ENCODE measurements around the gene LRRC49.

Gene LRRC49

GRCh38 chr15:71066983-71067382 lies 174.4 kb downstream of the LRRC49 start:
- Histone ChIP-seq H3K36me3 (ENCODE audit: insufficient read depth, low read length) (no peaks in the 10 kb centered on the region), H3K4me2 (ENCODE audit: insufficient read depth, low read length) (no peak overlapping the region), H4K20me1 (ENCODE audit: insufficient read depth, low read length) (no peaks in the 10 kb centered on the region), H3K79me2 (ENCODE audit: insufficient read depth, low read length) (no peaks in the 10 kb centered on the region), H3K4me1 (ENCODE audit: insufficient read depth, low read length) (no peaks in the 10 kb centered on the region), H3K27me3 (ENCODE audit: insufficient read depth, low read length, poor library complexity) (no peaks in the 10 kb centered on the region), H3K9me3 (ENCODE audit: insufficient read depth, low read length, severe bottlenecking) (no peaks in the 10 kb centered on the region), H3K4me3 (ENCODE audit: low read depth in 1 of 2, low read length in 2 of 2) (no peak overlapping the region), H3K9ac (ENCODE audit: low read depth, low read length) (no peak overlapping the region), H3K27ac (ENCODE audit: low read length) (no peak overlapping the region), H2AFZ (ENCODE audit: low read depth, low read length) (no peak overlapping the region)
- DNase-seq (no peak), ATAC-seq (ENCODE audit: insufficient read depth, low read depth) (no peak)
- no peak for TF ChIP-seq CTCF (IDR thresholded peaks at IDR 0.05; ENCODE audit: borderline replicate concordance, extremely low read depth, low read length, poor library complexity, severe bottlenecking)
- TF ChIP-seq EZH2 (IDR thresholded peaks at IDR 0.05; ENCODE audit: borderline replicate concordance, low read depth, low read length, severe bottlenecking) = no peak

- Histone ChIP-seq H4K20me1 (ENCODE audit: insufficient read depth, low read length) (no peaks in the 10 kb centered on the region), H2AFZ (ENCODE audit: low read depth, low read length) (no peak overlapping the region), H3K79me2 (ENCODE audit: insufficient read depth, low read length) (no peaks in the 10 kb centered on the region), H3K27me3 (ENCODE audit: insufficient read depth, low read length, poor library complexity) (no peaks in the 10 kb centered on the region), H3K9ac (ENCODE audit: low read depth, low read length) (no peak overlapping the region), H3K27ac (ENCODE audit: low read length) (no peak overlapping the region), H3K4me1 (ENCODE audit: insufficient read depth, low read length) (no peaks in the 10 kb centered on the region), H3K9me3 (ENCODE audit: insufficient read depth, low read length, severe bottlenecking) (no peaks in the 10 kb centered on the region), H3K36me3 (ENCODE audit: insufficient read depth, low read length) (no peaks in the 10 kb centered on the region), H3K4me3 (ENCODE audit: low read depth in 1 of 2, low read length in 2 of 2) (no peak overlapping the region), H3K4me2 (ENCODE audit: insufficient read depth, low read length) (no peak overlapping the region)
- ATAC-seq (ENCODE audit: insufficient read depth, low read depth) (no peak), DNase-seq (no peak)
- TF ChIP-seq EZH2 (IDR thresholded peaks at IDR 0.05; ENCODE audit: borderline replicate concordance, low read depth, low read length, severe bottlenecking) (no peak), CTCF (IDR thresholded peaks at IDR 0.05; ENCODE audit: borderline replicate concordance, extremely low read depth, low read length, poor library complexity, severe bottlenecking) (no peak)
These were observed 177.1 kb downstream of the LRRC49 start for GRCh38 chr15:71069693-71070092.

- Histone ChIP-seq H3K4me1 (ENCODE audit: insufficient read depth, low read length) (no peaks in the 10 kb centered on the region), H2AFZ (ENCODE audit: low read depth, low read length) (no peak overlapping the region), H3K27me3 (ENCODE audit: insufficient read depth, low read length, poor library complexity) (no peaks in the 10 kb centered on the region), H3K79me2 (ENCODE audit: insufficient read depth, low read length) (no peaks in the 10 kb centered on the region), H3K4me2 (ENCODE audit: insufficient read depth, low read length) (no peak overlapping the region), H3K4me3 (ENCODE audit: low read depth in 1 of 2, low read length in 2 of 2) (no peak overlapping the region), H3K27ac (ENCODE audit: low read length) (no peak overlapping the region), H3K36me3 (ENCODE audit: insufficient read depth, low read length) (no peaks in the 10 kb centered on the region), H4K20me1 (ENCODE audit: insufficient read depth, low read length) (no peaks in the 10 kb centered on the region), H3K9ac (ENCODE audit: low read depth, low read length) (no peak overlapping the region), H3K9me3 (ENCODE audit: insufficient read depth, low read length, severe bottlenecking) (no peaks in the 10 kb centered on the region)
- no peak for ATAC-seq (ENCODE audit: insufficient read depth, low read depth)
- no peak for DNase-seq
- no peak for TF ChIP-seq CTCF (IDR thresholded peaks at IDR 0.05; ENCODE audit: borderline replicate concordance, extremely low read depth, low read length, poor library complexity, severe bottlenecking)
- no peak for TF ChIP-seq EZH2 (IDR thresholded peaks at IDR 0.05; ENCODE audit: borderline replicate concordance, low read depth, low read length, severe bottlenecking)
These were observed 178.9 kb downstream of the LRRC49 start for GRCh38 chr15:71071529-71071928.

- TF ChIP-seq CTCF (IDR thresholded peaks at IDR 0.05; ENCODE audit: borderline replicate concordance, extremely low read depth, low read length, poor library complexity, severe bottlenecking) = no peak
- no peak for TF ChIP-seq EZH2 (IDR thresholded peaks at IDR 0.05; ENCODE audit: borderline replicate concordance, low read depth, low read length, severe bottlenecking)
- Histone ChIP-seq H3K9ac (ENCODE audit: low read depth, low read length) (no peak overlapping the region), H3K27ac (ENCODE audit: low read length) (no peak overlapping the region), H3K27me3 (ENCODE audit: insufficient read depth, low read length, poor library complexity) (no peaks in the 10 kb centered on the region), H3K79me2 (ENCODE audit: insufficient read depth, low read length) (no peaks in the 10 kb centered on the region), H2AFZ (ENCODE audit: low read depth, low read length) (no peak overlapping the region), H3K4me1 (ENCODE audit: insufficient read depth, low read length) (no peaks in the 10 kb centered on the region), H3K4me2 (ENCODE audit: insufficient read depth, low read length) (no peak overlapping the region), H3K36me3 (ENCODE audit: insufficient read depth, low read length) (no peaks in the 10 kb centered on the region), H3K4me3 (ENCODE audit: low read depth in 1 of 2, low read length in 2 of 2) (no peak overlapping the region), H3K9me3 (ENCODE audit: insufficient read depth, low read length, severe bottlenecking) (no peaks in the 10 kb centered on the region), H4K20me1 (ENCODE audit: insufficient read depth, low read length) (no peaks in the 10 kb centered on the region)
- DNase-seq (no peak), ATAC-seq (ENCODE audit: insufficient read depth, low read depth) (no peak)
These were observed 179.8 kb downstream of the LRRC49 start for GRCh38 chr15:71072423-71072822.

Data from DND-41 (cell line).